Chondrocyte (in vitro differentiated cells): ENCODE data around the gene NCF4. TPM values are rescaled to one million over a fixed set of nuclear protein-coding genes. Genes with fewer than 3 reads are reported as not detected.

ENCODE experiments used
- DNase-seq: peaks from one replicate; pipeline ENCODE4 v3.0.0; 2021; ENCODE audit warnings: mixed read lengths, low spot score
- H3K27ac Mint-ChIP-seq: one replicate; pipeline ENCODE4 v1.8.0; 2021; ENCODE audit warnings: mild to moderate bottlenecking, moderate library complexity, mixed read lengths; ENCODE audit not compliant: unreplicated experiment
- H3K27me3 Mint-ChIP-seq: 2 replicates; pipeline ENCODE4 v1.8.0; 2021; ENCODE audit warnings: low read depth, mixed read lengths
- H3K36me3 Mint-ChIP-seq: 2 replicates; pipeline ENCODE4 v1.8.0; 2021; ENCODE audit warnings: low read depth, mixed read lengths
- H3K4me1 Mint-ChIP-seq: 2 replicates; pipeline ENCODE4 v1.8.0; 2021; ENCODE audit warnings: low read depth, mild to moderate bottlenecking, mixed read lengths
- H3K4me3 Mint-ChIP-seq: one replicate; pipeline ENCODE4 v1.8.0; 2021; ENCODE audit warnings: mild to moderate bottlenecking, moderate library complexity, mixed read lengths; ENCODE audit not compliant: unreplicated experiment
- H3K9me3 Mint-ChIP-seq: 2 replicates; pipeline ENCODE4 v1.8.0; 2021; ENCODE audit warnings: low read depth, mixed read lengths
- CTCF ChIP-seq: fragments of 200-600 bp; sonication (generic); IDR thresholded peaks from 2 replicates; pipeline ENCODE4 v1.5.0; 2021; ENCODE audit warnings: antibody characterized with exemption, mild to moderate bottlenecking, moderate library complexity
- total RNA-seq: library from RNA; stranded (reverse); gene quantifications from 3 replicates; pipeline ENCODE4 v1.2.1, GENCODE V29; 2021

The NCF4 gene
- total RNA-seq, 1 donor from 2014 or later: not detected

- Mint-ChIP-seq H3K9me3 (no peaks in the 10 kb centered on the region), H3K4me1 (no peaks in the 10 kb centered on the region), H3K27me3 (peaks cover 62% of the 10 kb centered on the region), H3K4me3 (no peak overlapping the region), H3K36me3 (peaks cover 5% of the 10 kb centered on the region), H3K27ac (no peak overlapping the region)
- no peak for TF ChIP-seq CTCF
- no peak for DNase-seq
Observed at GRCh38 chr22:36830601-36831000, 30.2 kb upstream of the NCF4 start.

- peaks cover 67% of the 10 kb centered on the region for H3K27me3 Mint-ChIP-seq
- TF ChIP-seq CTCF: no peak
- peaks cover 5% of the 10 kb centered on the region for H3K36me3 Mint-ChIP-seq
- no peak for DNase-seq
- no peak overlapping the region for H3K27ac Mint-ChIP-seq
- H3K4me3 Mint-ChIP-seq: no peak overlapping the region
- H3K4me1 Mint-ChIP-seq: no peaks in the 10 kb centered on the region
- H3K9me3 Mint-ChIP-seq: no peaks in the 10 kb centered on the region
Observed at GRCh38 chr22:36831206-36831605, 29.6 kb upstream of the NCF4 start.

GRCh38 chr22:36831717-36832116, 29.1 kb upstream of the NCF4 start:
- H3K4me1 Mint-ChIP-seq: no peaks in the 10 kb centered on the region
- H3K4me3 Mint-ChIP-seq: no peak overlapping the region
- H3K27me3 Mint-ChIP-seq: peaks cover 64% of the 10 kb centered on the region
- peaks cover 5% of the 10 kb centered on the region for H3K36me3 Mint-ChIP-seq
- no peak for TF ChIP-seq CTCF
- no peak for DNase-seq
- H3K27ac Mint-ChIP-seq: no peak overlapping the region
- H3K9me3 Mint-ChIP-seq: no peaks in the 10 kb centered on the region

- H3K27me3 Mint-ChIP-seq: peaks cover 63% of the 10 kb centered on the region
- H3K27ac Mint-ChIP-seq: no peak overlapping the region
- TF ChIP-seq CTCF: no peak
- DNase-seq: no peak
- H3K4me3 Mint-ChIP-seq: no peak overlapping the region
- H3K9me3 Mint-ChIP-seq: no peaks in the 10 kb centered on the region
- peaks cover 5% of the 10 kb centered on the region for H3K36me3 Mint-ChIP-seq
- no peaks in the 10 kb centered on the region for H3K4me1 Mint-ChIP-seq
Observed at GRCh38 chr22:36833073-36833472, 27.7 kb upstream of the NCF4 start.

GRCh38 chr22:36835903-36836302, 24.9 kb upstream of the NCF4 start:
- peaks cover 5% of the 10 kb centered on the region for H3K36me3 Mint-ChIP-seq
- TF ChIP-seq CTCF: no peak
- DNase-seq: no peak
- H3K9me3 Mint-ChIP-seq: no peaks in the 10 kb centered on the region
- no peak overlapping the region for H3K27ac Mint-ChIP-seq
- no peak overlapping the region for H3K4me3 Mint-ChIP-seq
- peaks cover 52% of the 10 kb centered on the region for H3K27me3 Mint-ChIP-seq
- no peaks in the 10 kb centered on the region for H3K4me1 Mint-ChIP-seq
